Right renal pelvis (tissue), 4 donors: ENCODE data around the gene LIF. TPM values are rescaled to one million over a fixed set of nuclear protein-coding genes. Genes with fewer than 3 reads are reported as not detected.

Experiments
- DNase-seq, 4 donors: peaks; one replicate each; pipeline ENCODE4 v3.0.0-alpha.2; 2013; ENCODE audit warnings: low read depth in 4 of 4, low spot score in 3 of 4, missing footprints in 1 of 4
- polyA plus RNA-seq, 4 donors: library from polyadenylated mRNA; unstranded; fragments of 120-200 nt; gene quantifications; one replicate each; pipeline ENCODE4 v1.2.1, GENCODE V29; 2013; ENCODE audit not compliant: insufficient read length in 4 of 4

LIF gene
- polyA plus RNA-seq, 4 donors, result 1.8 to 2.0 (median 1.9) TPM

DNA sequence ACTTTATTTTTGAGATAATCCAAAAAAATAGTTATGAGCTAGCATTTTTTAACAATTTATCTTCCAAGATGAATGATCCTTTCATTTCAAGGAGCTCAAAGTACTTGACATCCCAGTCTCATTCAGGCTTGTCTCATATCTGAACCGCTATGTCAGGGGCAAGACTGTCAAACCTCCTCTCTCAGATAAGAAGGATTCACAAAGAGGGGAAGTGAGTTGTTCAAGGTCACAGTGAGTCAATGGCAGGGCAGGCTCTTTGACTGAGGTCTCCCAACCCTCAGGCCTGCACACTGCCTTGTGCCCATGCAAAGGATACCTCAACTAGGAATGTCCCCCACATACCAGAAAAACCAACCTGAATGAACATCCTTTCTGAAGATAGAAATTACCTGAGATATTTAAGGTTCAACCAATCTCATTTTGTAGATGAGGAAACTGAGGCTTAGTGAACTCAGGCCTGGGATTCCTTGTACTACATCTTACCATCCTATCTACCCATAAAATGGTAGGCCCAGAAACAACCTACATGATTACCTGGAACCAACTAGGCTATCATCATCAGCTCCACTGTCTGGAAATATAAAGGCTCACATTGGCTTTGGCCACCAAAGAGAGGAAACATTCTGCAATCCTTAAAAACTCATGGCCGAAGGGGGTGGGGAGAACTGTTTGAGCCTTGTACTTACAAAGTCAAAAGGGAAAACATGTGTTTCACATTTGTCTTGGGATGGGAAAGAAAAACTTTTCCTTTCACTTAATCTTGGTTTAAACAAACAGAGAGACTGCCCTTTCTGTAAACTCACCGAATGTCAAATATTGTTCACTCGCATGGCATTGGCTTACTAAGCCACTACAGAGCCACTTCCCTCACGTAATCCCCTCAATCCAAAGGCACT is 51.1 kb downstream of the LIF start:
- DNase-seq, result peak in 2 of 4 donors; percentile 45

DNA sequence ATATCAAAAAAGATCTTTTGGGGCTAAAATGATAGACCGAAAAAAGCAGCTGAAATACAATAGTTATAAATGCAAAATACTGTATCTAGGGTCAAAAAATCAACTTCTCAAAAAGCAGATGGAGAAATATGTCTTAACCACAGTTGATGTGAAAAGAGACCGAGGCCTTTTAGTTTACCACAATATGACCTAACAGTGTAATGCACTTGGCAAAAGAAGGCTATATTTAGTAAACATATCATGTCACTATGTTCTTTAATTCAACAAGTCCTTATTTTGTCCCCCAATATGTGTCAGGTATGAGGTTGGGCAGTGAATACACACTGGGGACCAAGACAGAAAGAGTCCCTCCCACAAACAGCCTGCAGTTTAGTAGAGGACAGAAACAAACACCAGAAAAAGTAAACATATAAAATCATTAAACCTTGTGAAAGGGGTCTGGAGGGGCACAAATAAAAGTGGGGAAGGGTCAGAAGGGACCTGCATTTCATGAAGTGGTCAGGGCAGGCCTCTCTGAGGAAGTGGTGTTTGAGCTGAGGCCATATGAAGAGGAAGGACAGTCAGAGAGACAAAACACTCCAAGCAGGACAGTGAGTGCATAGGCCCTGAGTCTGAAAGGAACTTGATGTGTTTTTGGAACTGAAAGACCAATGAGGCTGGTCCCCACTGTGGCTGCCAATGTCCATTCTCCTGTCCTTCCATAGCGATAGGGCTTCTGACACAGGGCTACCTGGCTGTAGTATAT is 53.4 kb downstream of the LIF start:
- DNase-seq, result no peak

DNA sequence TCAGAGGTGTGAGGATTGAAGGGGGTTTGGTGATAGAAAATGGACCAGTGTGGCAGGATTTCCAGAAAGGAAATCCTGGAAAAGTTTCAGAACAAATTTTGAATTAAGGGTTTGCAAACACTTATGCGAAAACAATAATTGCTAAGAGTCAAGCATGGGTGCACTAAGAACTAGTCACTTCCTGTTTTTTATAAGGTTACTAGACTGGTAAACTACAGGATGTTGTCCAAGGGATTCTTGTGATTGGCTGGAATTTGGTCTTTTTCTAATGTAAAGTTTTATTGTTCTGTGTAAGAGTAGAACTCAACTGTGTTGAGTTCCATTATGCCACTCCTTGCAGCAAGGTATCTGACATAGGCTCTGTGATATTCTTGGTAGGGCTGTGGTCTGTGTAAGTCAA is 54.1 kb downstream of the LIF start:
- DNase-seq, result no peak

DNA sequence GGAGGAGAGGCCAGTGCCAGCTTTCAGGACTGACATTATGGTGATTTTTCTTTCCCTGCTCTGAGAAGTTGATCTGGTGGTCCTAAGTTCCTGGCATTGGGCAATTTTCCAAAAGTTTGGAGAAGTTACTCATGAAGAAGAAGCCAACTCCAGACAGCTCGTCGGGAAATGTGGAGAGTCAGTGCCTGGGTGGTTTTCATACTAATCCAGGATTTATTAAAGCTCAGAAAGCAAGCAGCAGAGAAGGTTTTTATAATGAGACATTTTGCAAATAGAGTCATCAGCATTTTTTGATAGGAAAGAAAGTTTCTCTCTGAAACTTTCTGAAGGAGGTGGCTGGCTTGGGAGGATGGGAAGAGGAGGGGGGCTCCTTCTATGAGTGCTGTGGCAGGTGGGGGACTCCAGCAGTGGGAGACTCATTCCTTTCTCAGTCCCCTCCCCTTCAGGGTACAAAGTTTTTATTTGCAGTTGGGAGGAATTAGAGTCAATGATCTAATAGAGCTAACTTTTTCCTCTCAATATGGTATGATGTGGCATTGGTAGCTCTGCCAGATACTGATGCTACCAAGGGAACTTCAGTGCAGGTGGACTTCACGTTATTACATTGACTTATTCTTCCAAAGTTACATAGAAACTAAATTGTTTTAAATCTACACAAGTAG is 55.4 kb downstream of the LIF start:
- no peak for DNase-seq

DNA sequence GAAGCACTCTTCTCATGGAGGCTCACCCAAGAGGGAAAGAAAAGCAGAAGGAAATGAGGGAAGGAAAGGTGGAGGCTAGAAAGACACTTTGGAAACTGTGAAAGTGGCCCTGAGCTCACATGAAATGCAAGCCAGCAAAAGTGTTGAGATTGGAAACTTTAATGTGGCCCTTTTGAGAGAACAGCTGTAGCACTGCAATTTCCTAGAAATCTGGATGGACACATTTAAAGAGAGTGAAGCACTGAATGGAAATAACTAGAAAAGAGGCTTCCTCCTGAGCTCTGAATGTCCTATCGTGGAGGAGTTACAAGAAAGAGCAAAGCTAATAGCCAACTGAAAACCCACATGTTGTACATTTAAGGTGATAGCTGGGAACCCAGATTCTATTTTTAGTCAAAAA is 56.0 kb downstream of the LIF start:
- no peak for DNase-seq

Other genes with a start within 250 kb of the LIF start
- gene HORMAD2, start 166.3 kb downstream of the LIF start, polyA plus RNA-seq, result under 1 TPM in 1 of 4 donors, not detected in 3; 0.10 TPM
- gene OSM, start 20.1 kb upstream of the LIF start, polyA plus RNA-seq, result under 1 TPM in 2 of 4 donors, not detected in 2; 0.18 to 0.22 TPM
- gene CASTOR1, start 42.7 kb upstream of the LIF start, polyA plus RNA-seq, result 10 to 100 TPM in 2 of 4 donors, 1 to 10 TPM in 2; 9.6 to 13.7 (median 10.5) TPM
- 10 to 100 TPM; 11.7 to 17.6 (median 14.4) TPM for gene TBC1D10A, start 80.2 kb upstream of the LIF start, polyA plus RNA-seq
- 100 to 1,000 TPM; 141 to 175 (median 162) TPM for gene SF3A1, start 110.1 kb upstream of the LIF start, polyA plus RNA-seq
- gene CCDC157, start 110.2 kb upstream of the LIF start, polyA plus RNA-seq, result 1 to 10 TPM; 4.9 to 7.6 (median 5.3) TPM
- gene RNF215, start 140.7 kb upstream of the LIF start, polyA plus RNA-seq, result 10 to 100 TPM; 18.3 to 22.9 (median 21.8) TPM
- gene SEC14L2, start 150.3 kb upstream of the LIF start, polyA plus RNA-seq, result 1 to 10 TPM; 4.0 to 7.3 (median 6.1) TPM
- gene MTFP1, start 179.0 kb upstream of the LIF start, polyA plus RNA-seq, result 10 to 100 TPM in 1 of 4 donors, 1 to 10 TPM in 3; 7.3 to 14.1 (median 7.8) TPM
- under 1 TPM in 1 of 4 donors, not detected in 3; 0.05 TPM for gene SEC14L3, start 225.3 kb upstream of the LIF start, polyA plus RNA-seq